A549 (cell line): ENCODE measurements around the gene ARHGAP9. TPM values are rescaled to one million over a fixed set of nuclear protein-coding genes. Genes with fewer than 3 reads are reported as not detected.

Experiments
- ATAC-seq, 2 experiments: fragments of 200-7000 bp in 1 of 2; fragments of >200 bp in 1 of 2; cut with Nextera tagmentation in 1 of 2; cut with Tn5 transposase in 1 of 2; 3 replicates each; pipeline versions ENCODE4 v1.8.0 to v1.9.1; 2018 to 2020; ENCODE audit warnings: mild to moderate bottlenecking in 1 of 2, moderate library complexity in 1 of 2
- CTCF ChIA-PET: fragments of 300-600 bp; sonication (Branson Sonifier 250); formaldehyde crosslinking; extraction: SDS; loops from one replicate; lab custom pipeline; 2021; ENCODE audit warnings: antibody characterized with exemption, inconsistent platforms; lab: Yijun Ruan, JAX
- POLR2A ChIA-PET: fragments of 350-600 bp; formaldehyde crosslinking; extraction: SDS; loops from one replicate; lab custom pipeline; 2021; ENCODE audit warnings: antibody characterized with exemption, inconsistent platforms; lab: Yijun Ruan, JAX
- DNase-seq, 2 experiments: peaks; one replicate each; pipeline versions ENCODE4 v3.0.0 to v3.0.0-alpha.2; 2011 to 2016; ENCODE audit warnings: low read depth in 1 of 2, low spot score in 1 of 2
- FAIRE-seq: peaks from 2 replicates; lab custom pipeline; 2011; peaks lifted over from hg19 to GRCh38; lab: Jason Lieb, UNC
- H3K27ac ChIP-seq, 2 experiments: fragments of >200 bp; sonication (Bioruptor Twin); formaldehyde crosslinking; 3 replicates each; pipeline ENCODE4 v1.5.1; 2016 to 2017
- H3K4me1 ChIP-seq: fragments of >200 bp; sonication (Bioruptor Twin); formaldehyde crosslinking; 3 replicates; pipeline ENCODE4 v1.6.1; 2016
- H3K4me2 ChIP-seq: fragments of >200 bp; sonication (Bioruptor Twin); formaldehyde crosslinking; 3 replicates; pipeline ENCODE4 v1.6.1; 2016
- H3K4me3 ChIP-seq: fragments of >200 bp; sonication (Bioruptor Twin); formaldehyde crosslinking; 3 replicates; pipeline ENCODE4 v1.5.1; 2016
- H3K9me3 ChIP-seq: fragments of >200 bp; sonication (Bioruptor Twin); formaldehyde crosslinking; 3 replicates; pipeline ENCODE4 v1.6.1; 2016
- CHD2 ChIP-seq: fragments of 150-350 bp; IDR thresholded peaks from 2 replicates; pipeline ENCODE4 v1.6.1; 2014; ENCODE audit warnings: low read length; ENCODE audit not compliant: partially characterized antibody
- EHF ChIP-seq: fragments of 250-450 bp; sonication (Bioruptor Pico); IDR thresholded peaks from 2 replicates; pipeline ENCODE4 v1.5.0; 2020; ENCODE audit warnings: mild to moderate bottlenecking
- ESRRA ChIP-seq: fragments of 150-350 bp; IDR thresholded peaks from 2 replicates; pipeline ENCODE4 v1.6.1; 2014; ENCODE audit warnings: mild to moderate bottlenecking, low read length, borderline replicate concordance
- FOSB ChIP-seq: fragments of 250-450 bp; sonication (Bioruptor Pico); IDR thresholded peaks from 2 replicates; pipeline ENCODE4 v1.5.0; 2020; ENCODE audit warnings: mild to moderate bottlenecking, moderate library complexity
- GATA3 ChIP-seq: IDR thresholded peaks from 2 replicates; pipeline ENCODE4 v1.6.1; 2012; ENCODE audit warnings: borderline replicate concordance
- HOXB5 ChIP-seq: fragments of 250-450 bp; sonication (Bioruptor Pico); IDR thresholded peaks from 2 replicates; pipeline ENCODE4 v1.5.0; 2020; ENCODE audit warnings: mild to moderate bottlenecking, moderate library complexity
- JUN ChIP-seq, 2 experiments: fragments of >200 bp; sonication (Bioruptor Twin); formaldehyde crosslinking; IDR thresholded peaks; 2 replicates in 1 of 2; 3 replicates in 1 of 2; pipeline ENCODE4 v1.6.1; 2016 to 2017
- KDM1A ChIP-seq: fragments of 200-600 bp; sonication (generic); IDR thresholded peaks from 2 replicates; pipeline ENCODE4 v1.6.1; 2016; ENCODE audit warnings: low read depth, mild to moderate bottlenecking
- REST ChIP-seq: fragments of 200-600 bp; sonication (generic); IDR thresholded peaks from 2 replicates; pipeline ENCODE4 v1.6.1; 2016; ENCODE audit warnings: antibody characterized with exemption, mild to moderate bottlenecking, moderate library complexity
- ZFP36 ChIP-seq: fragments of 450-650 bp; IDR thresholded peaks from 2 replicates; pipeline ENCODE4 v1.6.1; 2014; ENCODE audit warnings: borderline replicate concordance; ENCODE audit not compliant: partially characterized antibody
- WGBS: methylation state at CpG from one replicate; pipeline ENCODE4 v1.1.6; 2017; ENCODE audit errors: missing lambda C conversion rate; 5-methylcytosine and 5-hydroxymethylcytosine counted together
- polyA plus RNA-seq, 4 experiments: library from polyadenylated mRNA; depleted of rRNA in 3 of 4; stranded (reverse); fragments of >200 nt; fragmentation: RNase III in 1 of 4; extraction: RNeasy Plus Mini Kit Qiagen cat#74134 plus additional on column Dnase treatment in 1 of 4; gene quantifications; 2 replicates in 3 of 4; 3 replicates in 1 of 4; pipeline ENCODE4 v1.2.3, GENCODE V29; 2011 to 2017
- TF ChIP-seq, protein P1 (sequence below): fragments of 250-450 bp; sonication (Bioruptor Pico); IDR thresholded peaks from 2 replicates; pipeline ENCODE4 v1.5.0; 2020; ENCODE audit warnings: low read depth, mild to moderate bottlenecking, moderate library complexity
- TF ChIP-seq, protein P2 (sequence below): fragments of >200 bp; sonication (Bioruptor Twin); formaldehyde crosslinking; IDR thresholded peaks from 3 replicates; pipeline ENCODE4 v1.6.1; 2016
- TF ChIP-seq, protein P3 (sequence below): IDR thresholded peaks from 2 replicates; pipeline ENCODE4 v1.6.1; 2012

The ARHGAP9 gene
- polyA plus RNA-seq, 2 of the 4 experiments (the other 2 are of a cell fraction): 0.25 TPM; not detected in 1

DNA sequence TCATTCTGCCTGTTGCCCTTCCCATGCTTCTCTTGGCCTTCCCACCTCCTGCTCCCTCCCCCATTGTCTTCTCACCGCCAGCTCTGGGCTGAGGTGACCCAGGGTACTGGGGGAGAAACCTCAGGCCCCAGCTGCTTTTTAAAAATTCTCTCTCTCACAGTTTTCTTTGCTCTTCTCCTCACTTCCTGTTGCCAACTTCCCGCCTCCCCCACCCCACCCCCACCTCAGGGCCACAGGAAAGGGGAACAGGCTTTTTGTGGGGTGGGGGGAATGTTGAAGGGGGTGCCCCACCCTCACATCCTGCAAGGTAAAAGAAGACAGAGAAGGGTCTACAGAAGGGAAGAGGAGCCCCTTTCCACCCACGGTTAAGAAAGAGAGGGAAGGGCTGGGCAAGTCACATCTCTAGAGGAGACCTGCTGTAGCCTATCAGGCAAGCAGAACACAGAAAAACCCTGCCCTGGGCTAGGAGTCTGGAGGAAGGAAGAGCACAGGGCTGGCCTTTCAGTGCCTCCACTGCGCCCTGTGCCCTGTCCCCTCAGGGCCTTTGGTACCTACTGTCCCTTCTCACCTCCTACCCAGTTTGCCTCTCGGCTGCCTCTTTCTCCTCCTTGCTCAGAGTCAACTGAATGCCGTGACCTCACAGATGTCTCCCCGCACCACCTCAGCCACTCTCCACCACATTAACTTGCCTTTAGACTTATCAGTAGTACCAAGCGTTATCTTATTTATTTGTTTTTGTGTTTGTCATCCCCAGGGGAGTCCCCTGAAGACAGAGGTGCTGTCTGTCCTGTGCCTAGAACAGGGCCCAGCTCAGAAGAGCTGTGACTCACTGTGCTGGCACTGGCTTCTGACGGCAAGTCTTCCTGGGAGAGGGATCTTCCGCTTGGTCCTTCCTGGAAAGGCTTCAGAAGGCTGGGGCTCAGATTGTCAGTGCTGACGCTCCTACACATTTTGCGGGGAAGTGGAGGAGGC lies 1.7 kb downstream of the ARHGAP9 start:
- H3K4me2 ChIP-seq: peak overlapping the region; percentile 7; the same call in 1 of the 3 replicates

GRCh38 chr12:57476993-57477709 lies 2.5 kb downstream of the ARHGAP9 start:
- ChIA-PET CTCF (interaction anchor here (1.0 to 19.9 kb wide), 4 partner anchors 9 to 24 kb away, joined by 4 to 240 read pairs (median 6); partner anchors contain the start of gene GLI1), POLR2A (no interaction called here)
- no peak for ATAC-seq
- DNase-seq: no peak
- WGBS: 91% methylated on average over 15 of the region's 15 CpGs
- no peak overlapping the region for H3K4me3 ChIP-seq
- no peaks in the 10 kb centered on the region for H3K9me3 ChIP-seq
- no peak for TF ChIP-seq KDM1A
- FAIRE-seq: no peak
- H3K4me1 ChIP-seq: peaks cover 14% of the 10 kb centered on the region; the same call in 2 of the 3 replicates
- no peak overlapping the region for H3K4me2 ChIP-seq
- peak overlapping the region in 1 of 2 experiments; percentile 20; a peak in 3 of 6 replicates for H3K27ac ChIP-seq

More for the DNA sequence above, 1.7 kb downstream of the ARHGAP9 start:
- Histone ChIP-seq H3K4me3 (no peak overlapping the region), H3K9me3 (no peaks in the 10 kb centered on the region), H3K27ac (peak overlapping the region in 1 of 2 experiments; percentile 20; a peak in 4 of 6 replicates), H3K4me1 (peaks cover 14% of the 10 kb centered on the region; the same call in 2 of the 3 replicates)
- DNase-seq: no peak
- ATAC-seq: peak; percentile 15 to 45; a peak in 3 of 6 replicates
- FAIRE-seq: no peak
- 65% methylated on average over 11 of the region's 12 CpGs for WGBS
- no peak for TF ChIP-seq REST
- TF ChIP-seq GATA3: no peak
- no peak for TF ChIP-seq ESRRA
- TF ChIP-seq JUN (IDR thresholded peaks at IDR 0.05): no peak
- TF ChIP-seq HOXB5 (CRISPR knock-in tag): no peak
- TF ChIP-seq, protein P1, sequence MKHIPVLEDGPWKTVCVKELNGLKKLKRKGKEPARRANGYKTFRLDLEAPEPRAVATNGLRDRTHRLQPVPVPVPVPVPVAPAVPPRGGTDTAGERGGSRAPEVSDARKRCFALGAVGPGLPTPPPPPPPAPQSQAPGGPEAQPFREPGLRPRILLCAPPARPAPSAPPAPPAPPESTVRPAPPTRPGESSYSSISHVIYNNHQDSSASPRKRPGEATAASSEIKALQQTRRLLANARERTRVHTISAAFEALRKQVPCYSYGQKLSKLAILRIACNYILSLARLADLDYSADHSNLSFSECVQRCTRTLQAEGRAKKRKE (CRISPR knock-in tag): no peak
- TF ChIP-seq, protein P2, sequence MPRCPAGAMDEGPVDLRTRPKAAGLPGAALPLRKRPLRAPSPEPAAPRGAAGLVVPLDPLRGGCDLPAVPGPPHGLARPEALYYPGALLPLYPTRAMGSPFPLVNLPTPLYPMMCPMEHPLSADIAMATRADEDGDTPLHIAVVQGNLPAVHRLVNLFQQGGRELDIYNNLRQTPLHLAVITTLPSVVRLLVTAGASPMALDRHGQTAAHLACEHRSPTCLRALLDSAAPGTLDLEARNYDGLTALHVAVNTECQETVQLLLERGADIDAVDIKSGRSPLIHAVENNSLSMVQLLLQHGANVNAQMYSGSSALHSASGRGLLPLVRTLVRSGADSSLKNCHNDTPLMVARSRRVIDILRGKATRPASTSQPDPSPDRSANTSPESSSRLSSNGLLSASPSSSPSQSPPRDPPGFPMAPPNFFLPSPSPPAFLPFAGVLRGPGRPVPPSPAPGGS: no peak
- no peak for TF ChIP-seq FOSB (CRISPR knock-in tag)
- TF ChIP-seq CHD2: no peak
- no peak for TF ChIP-seq ZFP36
- no peak for TF ChIP-seq EHF
- TF ChIP-seq, protein P3, sequence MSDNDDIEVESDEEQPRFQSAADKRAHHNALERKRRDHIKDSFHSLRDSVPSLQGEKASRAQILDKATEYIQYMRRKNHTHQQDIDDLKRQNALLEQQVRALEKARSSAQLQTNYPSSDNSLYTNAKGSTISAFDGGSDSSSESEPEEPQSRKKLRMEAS: no peak
- ChIA-PET CTCF (interaction anchor here (1.0 to 19.9 kb wide), 5 partner anchors 8 to 143 kb away, joined by 3 to 240 read pairs (median 6); partner anchors contain the start of gene GLI1), POLR2A (no interaction called here)
